NCI-H146 treated with DMSO at 0.1 percent for 48 hours (cell line): ENCODE measurements around the gene GAS2.

ENCODE experiments used
- DNase-seq: peaks from one replicate; lab custom pipeline; 2025; ENCODE audit not compliant: unreplicated experiment; lab: John Stamatoyannopoulos, UW

GAS2 gene

DNA sequence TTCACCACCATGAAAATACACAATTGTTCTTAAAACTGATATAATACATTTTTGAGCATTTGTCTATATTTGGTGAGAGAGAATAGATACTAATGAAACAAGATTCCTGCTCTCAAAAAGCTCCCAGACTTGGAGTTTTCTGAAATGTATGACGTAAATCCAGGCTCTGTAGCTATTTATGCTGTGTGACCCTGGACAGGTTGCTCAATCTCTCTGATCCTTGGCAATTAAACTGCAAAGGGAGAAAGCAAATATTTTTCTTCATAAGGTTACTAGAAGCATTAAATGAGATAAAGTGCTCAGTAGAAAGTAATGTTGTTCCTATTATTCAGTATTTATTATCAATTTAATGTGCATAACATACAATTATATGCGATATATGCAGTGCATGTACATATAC lies 120.6 kb downstream of the GAS2 start:
- no peak for DNase-seq

DNA sequence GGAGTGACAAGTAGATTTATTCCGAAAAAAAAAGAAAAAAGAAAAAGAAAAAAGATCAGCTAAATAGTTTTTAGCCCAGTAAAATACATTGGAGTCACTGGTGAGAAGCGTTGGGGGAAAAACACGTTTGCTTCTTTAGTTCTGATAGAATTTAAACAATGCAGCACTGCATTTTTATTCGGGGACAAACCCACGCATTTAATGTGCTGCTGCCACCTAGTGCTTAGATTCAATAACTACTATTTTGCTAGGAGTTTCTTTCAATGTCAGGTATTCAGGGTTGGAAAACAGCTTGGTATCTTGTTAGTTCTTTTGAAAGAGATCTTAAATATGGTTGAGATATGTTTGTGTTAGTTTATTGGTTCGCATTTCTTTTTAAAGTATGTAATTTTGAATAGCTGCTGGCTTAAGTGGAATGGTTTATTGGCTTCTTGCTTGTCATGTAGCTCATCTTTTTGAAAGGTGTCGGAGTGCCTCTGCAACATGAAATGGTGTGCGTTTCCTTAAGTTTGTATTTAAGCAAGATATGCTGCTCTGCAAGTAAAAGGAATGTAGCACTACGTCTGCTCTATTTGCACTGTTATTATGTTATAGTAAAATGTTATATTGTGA lies 121.2 kb downstream of the GAS2 start:
- DNase-seq: peak; percentile 37

DNA sequence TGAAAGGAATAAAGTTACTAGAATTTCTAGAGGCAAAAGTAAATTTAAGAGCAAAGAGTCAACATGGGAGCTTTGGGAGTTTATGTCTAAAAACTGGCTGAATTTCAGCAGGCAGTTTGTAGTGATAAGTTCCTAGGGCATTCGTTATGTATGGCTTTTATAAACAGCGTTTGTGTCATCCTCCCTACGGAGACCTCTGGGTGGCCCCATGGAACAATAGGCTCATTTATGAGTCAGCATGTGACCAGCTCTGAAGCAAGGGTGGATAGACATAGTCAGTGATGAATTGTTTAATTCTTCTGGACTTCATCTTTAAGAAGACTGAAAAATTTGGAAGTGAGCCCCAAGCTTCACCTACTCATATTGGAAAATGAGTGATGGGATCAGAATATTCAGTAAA lies 126.1 kb downstream of the GAS2 start:
- DNase-seq: no peak

- DNase-seq: no peak
These were observed 129.5 kb downstream of the GAS2 start for GRCh38 chr11:22795914-22796313.

DNA sequence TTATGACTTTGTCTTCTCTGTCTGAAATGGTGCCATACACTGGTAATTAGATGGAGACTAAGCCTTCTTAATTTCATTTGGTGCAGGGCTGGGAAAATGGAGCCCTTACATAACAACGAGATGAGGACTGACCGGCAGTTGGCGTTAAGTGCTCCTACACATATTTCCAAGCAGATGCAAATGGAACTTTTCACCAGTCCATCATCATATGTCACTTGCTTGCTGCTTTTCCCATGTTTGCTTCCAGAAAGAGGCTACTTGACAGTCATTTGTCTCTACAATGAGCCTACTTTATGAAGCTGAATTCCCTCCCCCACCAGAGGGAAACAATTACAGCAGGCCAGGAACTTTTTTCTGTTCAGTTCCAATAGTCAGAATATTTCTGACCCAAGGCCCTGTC lies 130.6 kb downstream of the GAS2 start:
- DNase-seq: no peak

DNA sequence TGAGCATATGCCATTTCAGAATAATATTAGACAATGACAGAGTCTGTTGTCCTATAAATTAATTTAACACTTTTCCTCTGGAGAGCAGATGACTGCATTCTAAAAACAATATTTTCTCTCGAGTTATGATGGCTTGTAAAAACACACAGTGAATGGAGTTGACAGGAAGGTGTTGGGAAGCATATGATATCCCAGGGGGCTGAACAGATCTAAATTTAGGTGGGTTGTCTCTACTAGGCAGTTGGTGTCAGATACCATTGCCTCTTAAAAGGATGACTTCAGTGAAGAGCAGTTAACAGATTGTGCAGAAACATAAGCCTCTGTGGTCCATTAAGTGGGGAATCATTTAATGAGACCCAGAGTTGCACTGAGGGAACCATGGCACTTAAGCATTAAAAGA lies 132.5 kb downstream of the GAS2 start:
- no peak for DNase-seq

DNA sequence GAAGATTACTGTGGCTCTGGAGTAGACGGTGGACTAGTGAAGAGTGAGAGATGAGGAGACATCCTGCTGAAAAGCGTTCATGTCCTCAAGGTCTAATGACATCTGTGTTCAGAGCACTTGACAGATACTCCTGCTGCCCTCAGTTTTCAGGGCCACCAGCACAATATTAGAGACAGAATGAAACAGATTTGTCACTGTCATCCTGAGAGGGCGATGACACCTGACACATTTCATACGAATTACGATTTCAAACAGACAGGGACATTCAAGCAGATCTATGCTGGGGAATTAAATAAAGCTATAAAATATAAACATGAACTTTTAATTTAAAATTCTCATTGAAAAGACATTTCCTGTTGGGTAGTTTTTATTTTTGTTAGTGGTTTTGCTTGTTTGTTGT lies 134.1 kb downstream of the GAS2 start:
- DNase-seq: no peak

- DNase-seq: no peak
These were observed 136.4 kb downstream of the GAS2 start for GRCh38 chr11:22802861-22803260.

- DNase-seq: no peak
These were observed 141.0 kb downstream of the GAS2 start for GRCh38 chr11:22807391-22807790.

DNA sequence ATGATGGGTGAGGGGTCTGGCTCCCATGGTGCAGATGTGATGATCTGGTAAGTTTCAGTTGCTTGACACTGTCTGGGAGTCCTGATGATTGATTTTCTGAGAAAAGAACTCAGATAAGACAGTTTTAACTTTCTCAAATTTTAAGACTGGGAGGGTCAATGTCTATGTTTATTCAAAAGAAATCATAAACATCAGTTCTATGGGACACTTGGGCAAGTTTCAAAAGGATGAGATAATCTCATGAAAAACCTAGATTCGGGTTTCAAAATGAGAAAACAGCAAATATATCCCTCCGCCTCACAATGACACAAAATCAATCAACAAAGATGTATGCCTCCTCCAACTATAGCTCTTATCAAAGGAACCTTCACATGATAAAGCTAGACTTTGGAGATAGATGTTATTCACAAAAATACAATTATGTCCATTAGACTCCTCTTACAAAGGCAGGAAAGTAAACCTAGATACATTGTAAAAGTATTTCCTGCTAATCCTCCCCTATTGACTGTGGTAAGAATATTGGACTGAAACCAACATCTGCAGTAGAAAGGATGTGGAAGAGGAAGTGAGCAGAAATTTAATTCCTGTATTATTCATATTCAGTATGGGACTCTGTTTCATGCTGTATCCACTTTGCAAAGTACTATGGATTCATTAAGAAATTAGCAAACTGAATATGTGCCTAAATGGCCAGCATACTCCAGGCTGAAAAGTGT lies 141.6 kb downstream of the GAS2 start:
- no peak for DNase-seq

- no peak for DNase-seq
These were observed 142.3 kb downstream of the GAS2 start for GRCh38 chr11:22808571-22809197.

GRCh38 chr11:22809893-22810292 lies 143.5 kb downstream of the GAS2 start:
- no peak for DNase-seq

GRCh38 chr11:22822203-22822602 lies 155.8 kb downstream of the GAS2 start:
- no peak for DNase-seq

DNA sequence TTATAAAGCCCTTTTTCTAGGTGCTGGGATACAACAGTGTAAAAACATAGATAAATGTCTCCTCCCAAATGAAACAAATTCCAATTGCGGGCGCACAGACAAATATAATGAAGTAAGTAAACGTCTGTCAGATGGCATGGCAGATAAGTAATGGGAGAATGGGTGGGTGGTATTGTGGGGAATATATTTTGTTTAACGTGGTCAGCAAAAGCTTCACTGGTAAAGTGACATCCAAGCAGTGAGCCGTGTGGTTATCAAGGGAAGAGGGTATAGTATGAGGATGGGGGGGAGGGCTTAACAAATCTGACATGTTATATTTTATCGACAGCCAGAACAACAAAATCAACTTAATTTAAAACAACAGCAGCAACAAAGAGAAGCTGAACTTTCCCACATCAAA lies 162.0 kb downstream of the GAS2 start:
- no peak for DNase-seq

DNA sequence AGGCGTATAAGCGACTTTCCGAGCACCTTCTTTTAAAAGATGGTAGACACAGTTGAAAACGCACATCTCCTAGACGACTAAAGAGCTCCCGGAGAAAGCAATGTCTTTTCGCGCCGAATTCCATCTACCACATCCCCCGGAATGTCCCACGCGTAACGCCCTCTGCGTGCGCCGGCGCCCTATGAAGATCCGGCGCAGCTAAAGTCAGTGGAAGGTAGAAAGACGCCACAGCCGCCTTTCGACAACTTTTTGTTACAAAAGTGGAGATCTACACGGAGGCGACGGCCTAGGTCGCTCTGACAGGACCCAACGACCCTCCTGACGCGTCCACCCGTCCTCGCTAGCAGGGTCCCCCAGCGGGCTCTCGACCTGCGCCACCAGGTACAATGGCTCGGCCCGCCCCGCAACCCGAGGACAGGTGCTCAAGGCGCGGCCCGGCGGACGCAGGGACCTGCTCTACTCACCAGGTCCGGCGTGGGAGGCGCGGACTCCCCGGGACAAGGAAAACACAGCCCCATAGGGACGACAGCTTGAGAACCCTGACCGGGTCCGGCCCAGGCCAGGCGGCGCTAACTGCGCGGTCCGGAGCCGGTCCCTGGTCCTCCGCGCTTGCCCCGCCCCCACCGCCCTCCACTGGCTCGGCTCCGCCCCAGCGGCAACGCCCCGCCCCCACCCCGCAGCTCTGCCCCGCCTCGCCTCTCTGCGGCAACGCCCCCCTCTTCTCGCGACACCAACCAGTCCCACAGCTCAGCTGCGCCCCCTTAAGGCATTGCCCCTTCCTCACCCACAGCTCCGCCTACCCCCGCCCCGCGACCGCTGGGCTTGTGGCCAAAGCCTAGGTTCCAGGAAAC lies 163.0 kb downstream of the GAS2 start, which contains the start of gene SVIP:
TSS of gene SVIP (minus strand) at position 571 of the 851 bp plus-strand sequence. CDS start at position 518, 53 bp downstream.
- peak; percentile 81 for DNase-seq

GRCh38 chr11:22830082-22830414 lies 163.6 kb downstream of the GAS2 start:
- no peak for DNase-seq

DNA sequence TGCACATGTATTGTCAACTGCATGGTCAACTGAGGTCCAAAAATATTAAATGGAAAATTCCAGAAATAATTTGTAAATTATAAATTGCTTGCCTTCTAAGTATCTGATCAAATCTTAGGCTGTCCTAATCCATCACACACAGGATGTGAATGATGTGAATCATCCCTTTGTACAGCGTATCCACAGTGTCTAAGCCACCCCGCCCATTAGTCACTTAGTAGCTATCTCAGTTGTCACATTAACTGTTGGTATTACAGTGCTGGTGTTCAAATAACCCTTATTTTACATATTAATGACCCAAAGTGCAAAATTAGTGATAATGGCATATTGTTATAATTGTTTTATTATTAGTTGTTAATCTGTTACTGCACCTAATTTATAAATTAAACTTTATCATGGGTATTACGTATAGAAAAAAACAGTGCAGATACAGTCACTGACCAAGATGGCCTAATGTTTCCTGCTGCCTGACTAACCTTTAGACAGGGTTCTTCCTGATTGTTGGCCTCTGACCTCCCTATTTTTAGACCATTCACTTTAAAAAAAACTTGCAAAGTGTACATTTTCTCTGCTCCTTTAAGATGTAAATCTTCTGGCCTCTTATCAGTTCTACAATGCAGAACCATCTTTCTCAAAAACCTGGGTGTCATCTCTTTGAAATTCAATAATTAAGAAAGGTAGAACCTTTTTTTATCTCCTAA lies 166.1 kb downstream of the GAS2 start:
- DNase-seq: no peak

GRCh38 chr11:22846726-22847125 lies 180.3 kb downstream of the GAS2 start:
- no peak for DNase-seq

- DNase-seq: no peak
These were observed 185.1 kb downstream of the GAS2 start for GRCh38 chr11:22851477-22851876.

- no peak for DNase-seq
These were observed 193.3 kb downstream of the GAS2 start for GRCh38 chr11:22859756-22860155.

DNA sequence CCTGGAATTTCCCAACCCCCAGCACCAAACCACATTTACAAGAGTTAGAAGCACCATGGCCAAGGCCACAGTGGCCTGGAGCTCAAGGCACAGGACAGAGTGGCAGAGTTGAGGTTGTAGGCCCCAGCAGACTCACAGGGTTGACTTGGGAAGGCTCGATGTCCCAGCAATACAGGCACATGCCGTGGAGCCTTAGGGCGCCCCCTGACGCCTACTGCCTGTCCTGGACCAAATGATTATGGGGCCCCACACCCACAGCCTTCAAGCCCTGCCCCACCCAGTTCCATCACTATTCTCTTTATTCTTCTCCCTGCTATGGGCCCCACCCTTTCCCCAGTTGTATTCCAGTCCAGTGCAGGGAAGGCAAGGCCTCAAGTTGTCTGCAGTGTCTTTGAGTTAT lies 193.8 kb downstream of the GAS2 start, which contains the start of gene CCDC179:
TSS of gene CCDC179 (minus strand) at position 234 of the 400 bp plus-strand sequence. CDS start at position 181, 53 bp downstream.
- no peak for DNase-seq
